ENCODE data around the gene ALDH1L1. TPM values are rescaled to one million over a fixed set of nuclear protein-coding genes. Genes with fewer than 3 reads are reported as not detected.
A peak's percentile ranks its signal among the peaks of the same experiment; 100 is the strongest.

Gene ALDH1L1
- 1 to 10 TPM in 3 of 8 experiments, under 1 TPM in 5; 0.27 to 7.8 (median 0.75) TPM for total RNA-seq

GRCh38 chr3:126180477-126181397, at the start of gene ALDH1L1:
ALDH1L1 (minus strand) TSS chr3:126180586; CDS start chr3:126160979, 19,607 bp downstream.
- in situ Hi-C loops (cut with MboI; ENCODE audit: low pct_unique_long_range_greater_than_20kb in 2 of 9, low sequenced_read_pairs in 9 of 9, unreplicated experiment in 9 of 9) = no loop called here
- Histone ChIP-seq H3K4me1 (replicated peaks in 1 of 2) (peaks cover 6 to 7% of the 10 kb centered on the region in 2 donors), H3K4me3 (peak within 1 kb of the TSS; percentile 18 to 33 (median 33)), H3K27ac (no peak within 1 kb of the TSS)
- WGBS, 10 experiments = 0 to 83% (median 12%) methylated on average over 1 to 9 of the region's 54 CpGs; no CpG with 5 or more reads in 6 of the 10 experiments
- ATAC-seq (replicated peaks in 6 of 8) = peak; percentile 61 to 94 (median 90)

GRCh38 chr3:126226374-126226773, 46.0 kb upstream of the ALDH1L1 start:
- WGBS, 10 experiments = 10 to 88% (median 20%) methylated on average over 1 of the region's 1 CpG; no CpG with 5 or more reads in 1 of the 10 experiments
- Histone ChIP-seq H3K4me3 (no peak overlapping the region), H3K4me1 (replicated peaks in 1 of 2) (peaks cover 0 to 7% of the 10 kb centered on the region in 2 donors), H3K27ac (no peak overlapping the region)
- ATAC-seq (replicated peaks in 6 of 8) = peak; percentile 24 to 99 (median 69)
- in situ Hi-C loops (cut with MboI; ENCODE audit: low pct_unique_long_range_greater_than_20kb in 2 of 9, low sequenced_read_pairs in 9 of 9, unreplicated experiment in 9 of 9) = loop anchor here in 3 of 9 experiments (25.0 kb wide), 1 partner anchor 161 kb away; the partner anchor contains the start of gene CFAP100 (in 3 of the 3)

GRCh38 chr3:126216416-126216815, 36.0 kb upstream of the ALDH1L1 start:
- in situ Hi-C loops (cut with MboI; ENCODE audit: low pct_unique_long_range_greater_than_20kb in 2 of 9, low sequenced_read_pairs in 9 of 9, unreplicated experiment in 9 of 9) = loop anchor here in 1 of 9 experiments (25.0 kb wide), 1 partner anchor 254 kb away; the partner anchor contains the start of gene ROPN1B
- H3K4me1 ChIP-seq (replicated peaks in 1 of 2) = peaks cover 2 to 6% of the 10 kb centered on the region in 2 donors
- no peak overlapping the region for H3K27ac ChIP-seq
- WGBS, 10 experiments = 56 to 100% (median 89%) methylated on average over 1 of the region's 1 CpG; no CpG with 5 or more reads in 5 of the 10 experiments
- no peak overlapping the region for H3K4me3 ChIP-seq
- no peak for ATAC-seq (replicated peaks in 6 of 8)

- in situ Hi-C loops (cut with MboI; ENCODE audit: low pct_unique_long_range_greater_than_20kb in 2 of 9, low sequenced_read_pairs in 9 of 9, unreplicated experiment in 9 of 9) = loop anchor here in 1 of 9 experiments (25.0 kb wide), 1 partner anchor 251 kb away; the partner anchor contains the start of gene ROPN1B
- 10 to 83% (median 42%) methylated on average over 2 to 7 of the region's 50 CpGs; no CpG with 5 or more reads in 6 of the 10 experiments for WGBS, 10 experiments
- H3K27ac ChIP-seq = no peak overlapping the region
- H3K4me3 ChIP-seq = peak overlapping the region; percentile 22 to 35 (median 31)
- peak in 4 of 8 experiments; percentile 13 to 61 (median 52) for ATAC-seq (replicated peaks in 6 of 8)
- peaks cover 2 to 6% of the 10 kb centered on the region in 2 donors for H3K4me1 ChIP-seq (replicated peaks in 1 of 2)
Observed at GRCh38 chr3:126213379-126214028, 33.1 kb upstream of the ALDH1L1 start.

- no peak overlapping the region for H3K27ac ChIP-seq
- in situ Hi-C loops (cut with MboI; ENCODE audit: low pct_unique_long_range_greater_than_20kb in 2 of 9, low sequenced_read_pairs in 9 of 9, unreplicated experiment in 9 of 9) = loop anchor here in 1 of 9 experiments (25.0 kb wide), 1 partner anchor 250 kb away; the partner anchor contains the start of gene ROPN1B
- peak; percentile 80 to 94 (median 90) for ATAC-seq (replicated peaks in 6 of 8)
- peak overlapping the region; percentile 22 to 35 (median 31) for H3K4me3 ChIP-seq
- 26 to 37% methylated on average over 2 to 10 of the region's 57 CpGs; no CpG with 5 or more reads in 8 of the 10 experiments for WGBS, 10 experiments
- peaks cover 2 to 6% of the 10 kb centered on the region in 2 donors for H3K4me1 ChIP-seq (replicated peaks in 1 of 2)
Observed at GRCh38 chr3:126212620-126213378, 32.4 kb upstream of the ALDH1L1 start.

- Histone ChIP-seq H3K27ac (no peak overlapping the region), H3K4me3 (no peak overlapping the region), H3K4me1 (replicated peaks in 1 of 2) (peaks cover 2 to 6% of the 10 kb centered on the region in 2 donors)
- ATAC-seq (replicated peaks in 6 of 8) = no peak
- in situ Hi-C loops (cut with MboI; ENCODE audit: low pct_unique_long_range_greater_than_20kb in 2 of 9, low sequenced_read_pairs in 9 of 9, unreplicated experiment in 9 of 9) = loop anchor here in 1 of 9 experiments (25.0 kb wide), 1 partner anchor 250 kb away; the partner anchor contains the start of gene ROPN1B
- WGBS, 10 experiments = 71 to 100% (median 86%) methylated on average over 1 to 2 of the region's 2 CpGs; no CpG with 5 or more reads in 7 of the 10 experiments
Observed at GRCh38 chr3:126212250-126212619, 31.8 kb upstream of the ALDH1L1 start.

- ATAC-seq (replicated peaks in 6 of 8) = no peak
- no peak overlapping the region for H3K27ac ChIP-seq
- WGBS, 10 experiments = 60 to 100% (median 92%) methylated on average over 1 to 4 of the region's 7 CpGs; no CpG with 5 or more reads in 3 of the 10 experiments
- H3K4me1 ChIP-seq (replicated peaks in 1 of 2) = peaks cover 2 to 6% of the 10 kb centered on the region in 2 donors
- no peak overlapping the region for H3K4me3 ChIP-seq
- in situ Hi-C loops (cut with MboI; ENCODE audit: low pct_unique_long_range_greater_than_20kb in 2 of 9, low sequenced_read_pairs in 9 of 9, unreplicated experiment in 9 of 9) = loop anchor here in 1 of 9 experiments (25.0 kb wide), 1 partner anchor 249 kb away; the partner anchor contains the start of gene ROPN1B
Observed at GRCh38 chr3:126211569-126211968, 31.2 kb upstream of the ALDH1L1 start.

GRCh38 chr3:126210606-126211005, 30.2 kb upstream of the ALDH1L1 start:
- Histone ChIP-seq H3K4me1 (replicated peaks in 1 of 2) (peaks cover 2 to 6% of the 10 kb centered on the region in 2 donors), H3K4me3 (no peak overlapping the region), H3K27ac (no peak overlapping the region)
- WGBS, 10 experiments = 7 to 90% (median 55%) methylated on average over 1 to 6 of the region's 6 CpGs; no CpG with 5 or more reads in 3 of the 10 experiments
- in situ Hi-C loops (cut with MboI; ENCODE audit: low pct_unique_long_range_greater_than_20kb in 2 of 9, low sequenced_read_pairs in 9 of 9, unreplicated experiment in 9 of 9) = loop anchor here in 1 of 9 experiments (25.0 kb wide), 1 partner anchor 248 kb away; the partner anchor contains the start of gene ROPN1B
- no peak for ATAC-seq (replicated peaks in 6 of 8)

GRCh38 chr3:126209741-126210140, 29.4 kb upstream of the ALDH1L1 start:
- 47 to 100% (median 80%) methylated on average over 1 to 3 of the region's 4 CpGs; no CpG with 5 or more reads in 3 of the 10 experiments for WGBS, 10 experiments
- in situ Hi-C loops (cut with MboI; ENCODE audit: low pct_unique_long_range_greater_than_20kb in 2 of 9, low sequenced_read_pairs in 9 of 9, unreplicated experiment in 9 of 9) = loop anchor here in 1 of 9 experiments (25.0 kb wide), 1 partner anchor 247 kb away; the partner anchor contains the start of gene ROPN1B
- H3K4me3 ChIP-seq = no peak overlapping the region
- no peak for ATAC-seq (replicated peaks in 6 of 8)
- peaks cover 2 to 6% of the 10 kb centered on the region in 2 donors for H3K4me1 ChIP-seq (replicated peaks in 1 of 2)
- H3K27ac ChIP-seq = no peak overlapping the region

GRCh38 chr3:126208606-126209256, 28.3 kb upstream of the ALDH1L1 start:
- peaks cover 1 to 6% of the 10 kb centered on the region in 2 donors for H3K4me1 ChIP-seq (replicated peaks in 1 of 2)
- peak in 6 of 8 experiments; percentile 11 to 79 (median 40) for ATAC-seq (replicated peaks in 6 of 8)
- in situ Hi-C loops (cut with MboI; ENCODE audit: low pct_unique_long_range_greater_than_20kb in 2 of 9, low sequenced_read_pairs in 9 of 9, unreplicated experiment in 9 of 9) = loop anchor here in 1 of 9 experiments (25.0 kb wide), 1 partner anchor 246 kb away; the partner anchor contains the start of gene ROPN1B
- H3K4me3 ChIP-seq = no peak overlapping the region
- H3K27ac ChIP-seq = no peak overlapping the region
- WGBS, 10 experiments = 20 to 90% (median 78%) methylated on average over 1 to 10 of the region's 11 CpGs; no CpG with 5 or more reads in 3 of the 10 experiments

GRCh38 chr3:126208182-126208581, 27.8 kb upstream of the ALDH1L1 start:
- Histone ChIP-seq H3K4me1 (replicated peaks in 1 of 2) (peaks cover 0 to under 1% of the 10 kb centered on the region in 2 donors), H3K27ac (no peak overlapping the region), H3K4me3 (no peak overlapping the region)
- 14 to 89% (median 62%) methylated on average over 1 to 2 of the region's 2 CpGs for WGBS, 10 experiments
- ATAC-seq (replicated peaks in 6 of 8) = no peak
- in situ Hi-C loops (cut with MboI; ENCODE audit: low pct_unique_long_range_greater_than_20kb in 2 of 9, low sequenced_read_pairs in 9 of 9, unreplicated experiment in 9 of 9) = loop anchor here in 1 of 9 experiments (25.0 kb wide), 1 partner anchor 246 kb away; the partner anchor contains the start of gene ROPN1B
